Dedifferentiated amniotic fluid mesenchymal stem cell (primary cell): ENCODE results near the gene ITGB6.

ENCODE experiments used
- DNase-seq: peaks from one replicate; pipeline ENCODE4 v3.0.0-alpha.2; 2016; ENCODE audit errors: extremely low spot score

The ITGB6 gene

DNA sequence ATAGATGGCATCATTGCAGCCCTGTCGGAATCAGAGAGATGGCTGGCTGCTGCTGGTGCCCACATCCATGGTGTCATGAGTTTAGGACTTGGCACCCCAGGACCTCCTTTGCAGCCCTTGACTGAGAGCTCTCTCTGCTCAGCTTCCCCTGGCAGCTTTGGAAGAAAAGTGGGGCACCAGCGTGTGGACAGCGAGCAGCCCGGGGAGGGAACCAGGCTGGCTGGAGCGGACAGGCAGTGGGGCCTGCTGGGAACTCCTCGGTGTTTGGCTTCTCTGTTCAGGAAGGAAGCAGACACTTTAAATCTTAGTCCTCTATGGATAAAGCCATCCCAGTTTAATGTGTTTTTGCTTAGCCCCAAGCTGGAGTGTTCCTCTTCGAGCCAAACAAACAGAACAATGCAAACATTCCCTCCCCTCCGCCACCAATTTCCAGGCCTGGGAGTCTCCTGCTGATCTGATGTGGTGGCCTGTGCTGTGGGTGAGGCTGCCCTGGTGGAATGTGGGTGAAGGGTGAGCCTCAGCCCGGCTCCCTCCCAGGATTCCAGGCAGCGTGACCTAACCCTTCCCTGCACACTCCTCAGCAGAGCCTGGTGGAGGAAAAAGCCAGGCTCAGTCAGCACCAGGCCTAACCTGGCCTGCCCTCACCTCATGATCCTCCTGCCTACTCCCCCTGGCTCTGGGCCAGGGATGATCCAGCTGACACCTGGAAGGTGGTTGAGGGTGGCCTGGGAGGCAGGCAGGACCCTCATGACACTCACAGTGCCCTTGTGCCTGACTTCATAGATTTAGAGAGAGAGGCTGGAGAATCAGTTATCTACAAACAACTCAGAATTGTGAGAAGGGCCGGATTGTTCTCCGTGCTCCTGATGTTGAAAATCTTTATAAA, 21.6 kb upstream of the ITGB6 start:
- DNase-seq = peak; percentile 58

DNA sequence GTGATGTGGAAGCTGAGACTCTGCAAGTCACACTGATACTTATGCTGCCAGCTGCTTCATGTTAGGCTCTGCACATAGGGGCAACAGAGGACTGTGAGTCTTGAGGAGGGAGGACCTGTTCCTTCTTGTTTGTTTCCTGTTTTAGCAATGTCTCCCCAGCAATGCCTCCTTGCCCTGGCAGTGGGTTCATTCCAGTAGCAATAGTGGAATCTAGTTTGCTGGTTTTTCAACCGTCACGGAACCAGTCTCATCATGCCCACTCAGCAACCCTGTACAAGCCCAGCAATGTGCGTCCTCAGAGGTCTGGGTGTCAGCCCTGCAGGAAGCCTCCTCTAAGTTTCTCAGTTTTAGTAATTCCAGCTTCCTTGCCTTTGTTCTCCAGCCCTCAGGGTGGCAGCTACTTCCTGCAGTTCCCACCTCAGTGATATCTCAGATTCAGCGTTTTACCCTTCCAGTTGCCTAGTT, 20.5 kb upstream of the ITGB6 start:
- no peak for DNase-seq

DNA sequence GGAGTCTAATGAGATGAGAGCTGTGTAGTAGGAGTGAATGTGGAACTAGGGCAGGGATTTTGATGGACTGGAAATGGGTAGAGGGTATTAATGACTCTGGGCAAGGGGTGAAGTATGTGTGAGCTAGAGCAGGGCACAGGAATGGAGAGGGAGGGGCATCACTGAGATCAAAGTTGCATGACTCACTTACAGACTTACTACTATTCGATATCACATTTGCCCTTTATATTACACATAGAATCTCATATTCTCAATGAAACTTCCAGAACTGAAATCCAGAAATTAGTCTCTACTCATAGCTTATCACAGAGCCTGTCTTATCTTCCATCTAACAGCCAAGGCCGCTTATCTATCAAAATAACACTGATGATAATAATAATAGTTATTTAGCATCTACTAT, 20.0 kb upstream of the ITGB6 start:
- DNase-seq = no peak

DNA sequence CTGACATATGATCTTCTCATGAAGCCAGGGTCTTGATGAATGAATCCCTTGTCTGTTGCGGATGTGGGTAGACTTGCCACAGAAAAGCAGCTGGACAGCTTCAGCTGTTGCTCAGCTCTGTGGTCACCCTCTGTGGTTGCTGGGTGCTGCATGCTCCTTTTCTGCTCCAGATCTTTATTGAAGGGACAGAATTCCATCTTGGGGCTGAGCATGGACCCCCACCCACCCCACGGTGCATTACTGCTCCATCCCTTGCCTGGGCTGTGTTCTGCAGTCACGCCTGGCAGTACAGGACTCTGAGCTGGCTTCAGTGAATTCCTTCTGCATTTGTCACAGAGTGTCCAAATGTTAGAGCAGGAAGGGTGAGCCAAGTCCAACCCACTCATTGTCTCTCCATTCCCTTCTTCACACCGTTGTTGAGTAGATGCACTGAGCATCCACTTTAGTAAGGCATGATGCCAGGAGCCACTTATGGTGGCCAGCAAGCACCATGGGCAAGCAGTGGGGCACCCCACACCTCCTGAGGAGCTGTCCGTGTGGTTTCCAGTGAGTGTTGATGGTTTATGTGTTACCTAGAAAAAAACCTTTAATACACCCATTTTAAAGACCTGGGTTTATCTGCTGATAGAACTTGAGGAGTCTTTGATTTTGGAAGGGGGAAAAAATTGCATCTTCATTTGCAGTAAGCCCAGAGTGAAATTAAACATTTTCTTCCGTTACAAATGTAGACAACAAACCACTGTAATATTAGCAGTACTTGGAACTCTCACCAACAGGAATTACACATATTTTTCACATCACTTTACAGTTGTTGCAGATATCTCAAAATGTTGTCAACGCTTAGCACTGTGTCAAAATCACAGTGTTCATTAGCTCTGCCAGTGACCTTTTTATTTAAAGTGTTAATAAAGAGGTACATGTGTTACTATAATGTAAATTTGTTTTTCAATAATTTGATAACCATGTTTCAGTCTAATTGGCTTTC, 14.7 kb upstream of the ITGB6 start:
- peak; percentile 80 for DNase-seq

DNA sequence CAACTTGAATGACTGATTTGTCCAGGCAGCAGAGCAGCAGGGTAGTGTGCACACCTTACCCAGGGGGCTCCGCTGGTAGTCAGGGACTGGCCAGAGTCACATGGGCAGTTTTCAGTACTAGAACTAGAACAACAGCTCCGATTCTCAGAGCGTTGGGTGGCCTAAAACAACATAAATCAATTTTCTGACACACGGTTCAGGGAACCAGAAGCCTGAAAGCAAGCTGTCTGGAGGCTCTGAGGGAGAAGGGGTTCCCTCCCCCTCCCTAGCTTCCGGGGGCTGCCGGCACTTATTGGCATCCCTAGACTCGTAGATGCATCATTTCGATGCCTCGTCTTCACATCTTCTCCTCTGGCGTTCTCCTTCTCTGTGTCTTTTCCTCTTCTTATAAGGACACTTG, 13.4 kb upstream of the ITGB6 start:
- DNase-seq = no peak

DNA sequence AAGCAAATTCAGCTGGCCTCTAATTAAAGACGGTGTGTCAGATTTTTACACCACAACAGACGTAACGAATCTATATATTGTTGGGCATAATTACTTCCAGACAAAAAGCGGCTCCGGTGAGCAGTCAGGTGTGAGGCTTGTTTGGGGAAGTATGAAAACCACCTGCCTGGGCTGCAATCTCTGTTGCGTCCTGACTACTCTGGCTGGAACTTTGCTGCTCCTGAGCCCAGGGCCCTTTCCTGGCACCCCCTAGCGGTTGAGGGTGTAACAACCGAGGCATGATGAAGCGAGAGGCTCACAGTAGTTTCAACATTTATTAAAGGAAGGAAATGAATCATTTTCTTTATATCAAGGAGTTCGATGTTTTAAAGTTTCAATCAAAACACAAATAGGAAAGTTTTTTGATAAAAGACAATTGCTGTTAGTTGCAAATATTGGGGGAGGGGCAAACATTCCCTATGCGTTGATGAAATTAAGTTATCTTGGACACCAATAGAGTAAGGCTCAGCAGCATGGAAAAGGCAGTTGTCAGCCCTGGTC, 10.6 kb upstream of the ITGB6 start:
- DNase-seq = no peak

DNA sequence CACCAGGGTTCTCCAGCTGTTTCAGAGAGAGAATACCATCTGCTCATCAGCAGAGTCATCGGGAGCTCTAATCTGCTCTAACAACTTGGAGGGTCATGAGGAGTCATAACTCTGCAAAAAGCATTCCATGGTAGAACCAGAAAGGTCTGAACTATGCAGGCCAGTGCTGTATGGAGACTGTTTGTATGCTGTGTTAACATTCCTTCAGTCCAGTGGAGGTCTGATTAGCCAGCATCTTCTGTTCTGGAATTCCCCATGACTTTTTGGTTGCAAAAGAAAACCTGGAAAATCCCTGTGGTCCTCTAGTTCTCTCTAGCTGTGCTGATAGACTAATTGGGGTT, 9.4 kb upstream of the ITGB6 start:
- DNase-seq = peak; percentile 55

DNA sequence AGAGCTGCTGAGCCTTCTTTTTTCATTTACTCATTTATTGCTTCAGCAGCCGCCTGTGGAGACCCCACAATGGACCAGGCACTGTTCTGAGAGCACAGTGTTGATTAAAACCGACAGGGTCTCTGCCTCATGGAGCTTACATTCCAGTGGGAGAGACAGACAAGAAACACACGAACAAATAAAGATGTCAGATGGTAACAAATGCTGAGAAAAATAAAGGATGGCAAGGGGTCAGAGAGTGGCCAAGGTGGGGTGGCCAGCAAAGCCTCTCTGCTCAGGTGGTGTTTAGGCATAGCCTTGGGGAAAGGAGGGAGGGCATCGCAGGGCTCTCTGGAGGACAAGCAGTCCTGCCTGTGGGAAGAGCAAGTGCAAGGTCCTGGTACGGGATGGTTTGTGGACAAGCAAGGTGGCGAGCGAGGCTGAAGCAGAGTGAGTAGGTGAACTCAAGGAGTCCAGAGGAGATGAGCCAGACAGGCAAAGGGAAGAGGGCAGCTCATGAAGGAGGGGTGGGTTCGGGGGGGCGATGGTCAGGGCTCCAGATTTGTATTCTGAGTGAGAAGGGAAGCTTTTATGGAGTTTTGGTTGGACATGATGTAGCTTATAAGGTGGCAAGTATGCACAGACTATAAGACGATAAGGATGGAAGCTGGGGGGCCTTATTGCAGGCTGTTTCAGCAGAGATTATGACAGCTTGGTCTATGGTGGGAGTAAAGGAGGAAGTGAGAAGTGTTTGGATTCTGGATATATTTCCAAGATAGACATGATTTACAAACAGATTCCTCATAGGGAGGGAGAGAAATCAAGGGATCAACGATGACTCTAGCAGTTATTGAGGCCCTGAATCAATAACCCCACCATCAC, 8.8 kb upstream of the ITGB6 start:
- DNase-seq = no peak

DNA sequence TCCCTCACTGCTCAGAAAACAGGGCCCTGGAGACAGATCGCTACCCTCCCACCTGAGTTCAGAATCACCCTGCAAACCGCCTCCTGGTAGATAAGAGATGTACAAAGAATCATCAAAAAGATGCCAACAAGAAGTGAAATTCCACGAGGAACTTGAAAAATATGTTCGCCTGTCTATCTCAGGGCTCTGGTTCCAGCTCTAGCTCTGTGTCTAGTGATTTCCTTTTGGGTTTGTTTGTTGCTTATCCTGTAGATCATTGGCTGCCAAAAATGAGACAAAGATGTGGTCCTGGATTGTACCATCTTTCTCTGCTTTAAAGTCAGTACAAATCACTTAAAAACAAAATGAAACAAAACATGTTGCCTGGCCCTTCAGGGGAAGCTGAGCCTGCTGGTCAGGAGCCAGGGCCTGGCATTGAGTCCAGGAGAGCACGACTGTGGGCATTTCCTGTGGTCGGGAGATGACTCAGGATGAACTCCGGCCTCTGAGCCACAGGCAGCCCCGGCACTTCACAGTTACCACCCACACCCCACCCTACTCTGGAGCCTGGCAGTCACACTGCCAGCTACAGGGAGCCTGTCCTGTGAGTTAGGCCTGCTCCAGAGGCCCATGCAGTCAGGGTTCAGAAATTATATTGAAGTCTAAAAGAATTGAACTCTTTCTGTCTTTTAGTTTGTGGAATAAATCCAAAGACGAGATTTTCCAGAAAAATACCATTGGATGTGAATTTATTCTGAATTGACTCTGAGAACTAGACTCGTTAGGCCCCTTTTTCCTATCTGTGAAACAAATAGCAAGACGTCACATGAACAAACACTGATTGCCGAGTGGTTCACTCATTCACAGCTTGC, 8.0 kb upstream of the ITGB6 start:
- DNase-seq = peak; percentile 94

DNA sequence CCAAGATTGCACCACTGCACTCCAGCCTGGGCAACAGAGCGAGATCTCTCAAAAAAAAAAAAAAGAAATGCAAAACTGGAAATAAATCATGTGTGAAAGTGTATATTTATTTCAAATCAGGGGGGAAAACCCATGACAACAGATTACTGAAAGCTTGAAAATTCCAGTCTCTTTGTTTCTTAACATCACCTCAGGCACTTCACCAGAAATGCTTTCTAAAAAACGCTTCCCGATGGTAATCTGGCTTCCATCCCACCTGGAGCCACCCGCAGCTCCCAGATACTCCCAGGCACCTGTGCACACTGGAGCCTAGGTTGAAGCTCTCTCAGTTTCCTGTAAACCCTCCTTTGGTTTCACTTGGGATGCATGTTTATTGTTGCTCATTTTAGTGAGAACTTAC, 7.2 kb upstream of the ITGB6 start:
- no peak for DNase-seq

DNA sequence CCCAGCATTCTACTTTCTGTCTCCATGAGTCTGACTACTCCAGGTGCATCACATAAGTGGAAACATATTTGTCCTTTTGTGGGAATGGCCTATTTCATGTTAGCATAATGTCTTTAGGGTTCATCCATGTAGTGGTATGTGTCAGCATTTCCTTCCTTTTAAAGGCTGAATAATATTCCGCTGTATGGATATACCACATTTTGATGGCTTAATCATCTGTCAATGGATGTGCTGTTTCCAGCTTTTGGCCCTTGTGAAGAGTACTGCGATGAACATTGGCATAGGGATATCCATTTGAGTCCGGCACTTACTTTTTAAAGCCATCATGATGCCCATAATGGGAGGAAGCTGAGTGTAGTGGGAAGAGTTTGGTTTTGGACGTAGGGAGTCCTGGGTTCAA, 6.4 kb upstream of the ITGB6 start:
- DNase-seq = no peak

DNA sequence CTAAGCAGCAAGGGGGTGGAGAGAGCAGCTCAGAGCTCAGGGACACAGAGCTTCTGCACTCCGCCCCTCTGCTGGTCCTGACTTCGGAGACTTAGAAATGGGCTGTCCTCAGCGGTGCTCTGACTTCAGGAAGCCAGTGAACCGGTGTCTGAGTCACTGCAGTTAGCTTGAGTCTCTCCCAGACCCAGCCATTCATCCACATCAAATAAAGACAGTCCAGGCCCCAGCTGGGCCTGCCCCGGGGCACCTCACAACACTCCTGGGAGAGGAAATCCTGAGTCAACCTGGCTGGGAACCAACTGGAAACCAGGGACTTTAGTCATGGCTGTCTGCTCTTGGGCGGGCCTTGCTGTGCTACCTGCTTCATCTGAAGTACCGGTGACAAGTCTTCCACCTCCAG, 5.4 kb upstream of the ITGB6 start:
- DNase-seq = peak; percentile 88

DNA sequence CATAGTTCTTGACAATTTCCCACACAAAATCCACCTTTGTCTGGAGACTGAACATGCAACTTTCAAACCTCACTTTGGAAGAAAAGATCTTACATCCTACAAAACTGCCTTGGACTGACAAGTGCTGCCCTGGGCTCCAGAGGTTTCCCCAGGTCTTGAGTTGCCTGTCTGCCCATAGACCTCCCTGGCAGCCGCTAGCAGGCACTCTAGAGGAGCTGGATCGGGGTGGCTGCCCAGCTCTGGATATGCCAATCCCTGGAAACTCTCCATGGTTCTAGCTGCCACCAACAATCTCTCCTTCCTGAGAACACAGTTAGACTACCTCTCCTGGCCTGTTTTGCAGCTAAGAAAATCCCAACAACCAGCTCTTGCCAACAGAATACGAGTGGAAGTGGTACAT, 3.4 kb upstream of the ITGB6 start:
- no peak for DNase-seq

DNA sequence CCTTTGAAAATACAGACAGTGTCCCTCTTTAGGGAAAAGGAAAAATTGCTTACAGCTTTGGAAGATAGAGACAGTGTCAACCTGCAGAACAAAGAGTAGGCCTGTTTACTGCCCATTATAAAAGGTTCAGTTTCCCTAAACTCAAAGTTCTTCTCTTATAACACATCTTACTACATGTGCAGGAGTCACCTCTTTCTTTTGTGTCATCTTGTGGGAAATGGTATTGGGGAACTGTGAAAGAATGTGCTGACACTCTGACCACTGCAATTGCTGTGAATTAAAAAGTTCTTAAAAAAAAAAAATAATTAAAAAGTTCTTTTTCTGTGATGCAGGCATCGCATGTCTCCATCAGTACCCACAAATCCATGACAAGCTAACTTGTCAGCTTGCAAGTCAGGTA, 2.9 kb upstream of the ITGB6 start:
- no peak for DNase-seq

DNA sequence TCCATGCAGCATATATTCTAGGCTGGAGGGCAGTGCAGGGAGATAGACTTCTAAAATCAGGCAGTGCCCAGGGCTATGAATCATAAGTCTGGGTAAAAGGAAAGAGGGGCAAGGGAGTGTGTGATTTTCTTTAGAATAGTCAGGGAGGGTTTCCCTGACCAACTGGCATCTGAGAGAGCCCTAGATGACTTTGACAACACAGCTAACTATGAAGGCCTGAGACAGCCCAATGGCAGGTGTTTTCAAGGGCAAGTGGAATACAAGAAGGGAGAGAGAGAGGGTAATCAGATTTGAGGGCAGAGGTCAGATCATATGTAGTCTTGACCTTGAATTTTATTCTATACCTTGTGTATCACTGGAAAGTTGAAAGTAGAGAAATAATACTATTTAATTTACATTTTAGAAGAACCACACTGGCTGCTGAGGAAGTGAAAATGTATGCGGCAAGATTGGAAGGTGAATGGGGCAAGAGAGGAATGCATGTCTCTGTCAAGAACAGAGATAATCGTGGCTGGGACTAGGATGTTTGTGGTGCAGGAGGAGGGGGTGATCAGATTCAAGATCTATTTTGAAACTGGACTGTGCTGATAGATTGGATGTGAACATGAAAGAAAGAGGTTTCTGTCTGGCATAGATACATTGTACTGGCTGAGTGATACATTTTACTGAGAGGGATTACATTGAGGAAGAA, 1.9 kb upstream of the ITGB6 start:
- no peak for DNase-seq

DNA sequence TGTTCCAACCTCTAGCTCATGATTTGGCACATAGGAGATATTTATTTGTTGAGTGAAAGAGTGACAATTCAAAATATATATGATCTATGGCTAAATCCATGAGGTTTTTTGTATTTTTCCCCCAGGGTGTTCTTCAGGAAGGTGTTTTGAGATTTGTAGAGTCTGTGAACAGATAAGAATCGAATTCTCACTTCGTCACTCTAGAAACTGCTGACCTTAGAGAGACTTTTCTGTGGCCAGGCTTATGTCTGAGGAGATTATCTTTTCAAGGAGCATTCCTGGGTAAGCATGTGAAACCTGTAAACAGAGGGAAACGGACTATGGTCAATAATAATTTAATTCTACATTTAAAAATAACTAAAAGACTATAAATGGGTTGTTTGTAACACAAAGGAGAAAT, 849 bp upstream of the ITGB6 start:
- no peak for DNase-seq

DNA sequence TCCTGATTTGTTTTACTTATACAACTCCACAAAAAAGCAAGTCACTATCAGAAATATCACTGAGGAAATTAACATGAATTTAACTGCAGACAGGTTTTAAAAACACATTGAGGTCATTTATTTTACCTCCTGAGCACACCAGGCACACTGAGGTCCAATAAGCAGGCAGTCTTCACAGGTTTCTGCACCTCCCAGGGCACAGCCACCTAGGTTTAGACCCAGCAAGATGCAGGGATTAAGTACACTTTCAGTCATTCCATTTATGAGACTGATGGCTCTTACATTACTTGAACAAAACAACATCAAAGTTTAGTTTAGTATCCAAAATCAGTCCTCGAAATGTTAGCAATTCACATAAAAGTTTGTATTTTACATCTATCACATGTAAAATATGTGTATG, 1.0 kb downstream of the ITGB6 start:
- DNase-seq = no peak

DNA sequence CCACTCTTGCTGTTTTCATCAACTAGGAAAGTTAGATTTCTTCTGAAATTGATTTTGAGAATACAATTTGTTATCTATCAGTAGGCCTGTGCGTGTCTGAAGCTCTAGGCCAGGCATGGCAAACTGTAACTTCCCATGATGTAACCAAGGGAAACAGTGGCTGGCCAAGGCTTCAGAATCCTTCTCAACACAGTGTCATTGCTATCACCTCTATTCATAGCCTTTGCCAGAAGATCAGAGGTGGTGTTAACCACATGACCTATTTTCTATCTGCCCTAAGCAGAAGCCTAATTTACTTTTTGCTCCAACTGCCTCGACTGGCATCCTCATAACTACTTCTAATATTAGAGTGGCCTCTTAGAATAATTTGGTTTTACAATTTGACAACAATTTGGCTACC, 2.5 kb downstream of the ITGB6 start:
- DNase-seq = no peak

DNA sequence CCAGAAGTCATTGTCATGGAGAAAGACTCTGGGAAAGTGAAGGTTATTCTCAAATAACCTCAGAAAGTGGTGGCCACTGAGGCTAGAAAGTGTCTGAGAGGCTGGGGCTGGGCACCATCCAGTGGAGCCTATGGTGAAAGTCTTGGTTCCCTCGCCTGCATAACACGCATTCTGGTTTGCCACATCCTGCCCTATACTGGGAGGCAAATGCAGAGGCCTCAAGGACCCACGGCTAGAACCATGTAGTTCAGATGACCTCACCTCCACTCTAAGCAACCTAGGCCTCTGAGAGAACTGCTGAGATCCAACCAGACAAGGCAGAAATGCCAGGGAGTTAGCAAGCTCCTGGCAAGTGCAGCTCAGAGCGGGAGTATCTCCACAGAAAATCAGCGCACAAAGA, 5.1 kb downstream of the ITGB6 start:
- no peak for DNase-seq

DNA sequence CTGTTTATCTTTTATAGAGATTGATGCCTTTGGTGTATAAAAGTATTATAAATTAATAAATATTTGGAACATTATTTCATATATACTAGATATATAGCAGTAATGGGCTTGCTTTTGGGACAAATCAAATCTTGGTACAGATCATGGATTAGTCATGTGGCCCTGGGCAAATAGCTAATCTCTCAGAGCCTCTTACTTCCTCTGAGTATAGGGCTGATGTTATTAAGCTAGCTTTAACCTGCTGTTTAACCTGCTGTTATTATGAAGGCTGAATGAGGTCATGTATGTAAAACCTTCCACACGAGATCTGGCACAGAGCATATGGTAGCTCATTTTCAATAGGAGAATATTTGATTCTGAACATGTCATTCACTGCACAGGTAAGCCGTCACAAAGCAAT, 5.7 kb downstream of the ITGB6 start:
- DNase-seq = no peak
